ENCODE data around the gene OXLD1. TPM values are rescaled to one million over a fixed set of nuclear protein-coding genes. Genes with fewer than 3 reads are reported as not detected.
A peak's percentile ranks its signal among the peaks of the same experiment; 100 is the strongest.

OXLD1 gene
- 52.8 and 57.8 TPM in 2 replicates for total RNA-seq

- Mint-ChIP-seq H3K27ac (peak within 1 kb of the TSS; percentile 97), H3K4me3 (peak within 1 kb of the TSS; percentile 93), H3K27me3 (no peaks in the 10 kb centered on the region), H3K4me1 (peaks cover 33% of the 10 kb centered on the region), H3K9me3 (no peaks in the 10 kb centered on the region), H3K36me3 (ENCODE audit: low read depth) (peaks cover 48% of the 10 kb centered on the region)
- intact Hi-C loops (cut with micrococcal nuclease) = loop anchor here (1.0 kb wide), 2 partner anchors 17 to 29 kb away; partner anchors contain the start of genes ARL16, NPLOC4 and TSPAN10
- peak; percentile 98 for DNase-seq
Measured at GRCh38 chr17:81666342-81667191, at the start of gene OXLD1, which contains the start of gene CCDC137. Gene OXLD1 (minus strand): TSS chr17:81666605. CDS start chr17:81666577, 28 bp downstream. Gene CCDC137 (plus strand): TSS chr17:81666737. CDS start chr17:81666767, 30 bp downstream.

GRCh38 chr17:81715107-81715871, 48.9 kb upstream of the OXLD1 start:
- Mint-ChIP-seq H3K27ac (no peak overlapping the region), H3K9me3 (no peaks in the 10 kb centered on the region), H3K27me3 (no peaks in the 10 kb centered on the region), H3K36me3 (ENCODE audit: low read depth) (peaks cover 2% of the 10 kb centered on the region), H3K4me3 (no peak overlapping the region), H3K4me1 (peaks cover 12% of the 10 kb centered on the region)
- DNase-seq = no peak
- intact Hi-C loops (cut with micrococcal nuclease) = no loop called here

- DNase-seq = no peak
- H3K36me3 Mint-ChIP-seq (ENCODE audit: low read depth) = peaks cover 2% of the 10 kb centered on the region
- peaks cover 14% of the 10 kb centered on the region for H3K4me1 Mint-ChIP-seq
- peak overlapping the region; percentile 17 for H3K4me3 Mint-ChIP-seq
- no peaks in the 10 kb centered on the region for H3K27me3 Mint-ChIP-seq
- intact Hi-C loops (cut with micrococcal nuclease) = no loop called here
- H3K9me3 Mint-ChIP-seq = no peaks in the 10 kb centered on the region
- peak overlapping the region; percentile 17 for H3K27ac Mint-ChIP-seq
Measured at GRCh38 chr17:81714412-81715106, 48.2 kb upstream of the OXLD1 start.

GRCh38 chr17:81713556-81714411, 47.4 kb upstream of the OXLD1 start:
- no peak for DNase-seq
- Mint-ChIP-seq H3K36me3 (ENCODE audit: low read depth) (peaks cover 5% of the 10 kb centered on the region), H3K4me3 (peak overlapping the region; percentile 91), H3K4me1 (peaks cover 14% of the 10 kb centered on the region), H3K9me3 (no peaks in the 10 kb centered on the region), H3K27me3 (no peaks in the 10 kb centered on the region), H3K27ac (no peak overlapping the region)
- intact Hi-C loops (cut with micrococcal nuclease) = no loop called here

- Mint-ChIP-seq H3K36me3 (ENCODE audit: low read depth) (peaks cover 8% of the 10 kb centered on the region), H3K4me1 (peaks cover 14% of the 10 kb centered on the region), H3K9me3 (no peaks in the 10 kb centered on the region), H3K4me3 (peak overlapping the region; percentile 91), H3K27me3 (no peaks in the 10 kb centered on the region), H3K27ac (peak overlapping the region; percentile 82)
- DNase-seq = no peak
- intact Hi-C loops (cut with micrococcal nuclease) = no loop called here
Measured at GRCh38 chr17:81713004-81713555, 46.7 kb upstream of the OXLD1 start.

GRCh38 chr17:81712468-81713003, 46.1 kb upstream of the OXLD1 start:
- peaks cover 14% of the 10 kb centered on the region for H3K4me1 Mint-ChIP-seq
- intact Hi-C loops (cut with micrococcal nuclease) = no loop called here

GRCh38 chr17:81711814-81712467, 45.5 kb upstream of the OXLD1 start, which contains the start of gene SLC25A10:
Gene SLC25A10 (plus strand): TSS chr17:81712284. CDS start chr17:81712427, 143 bp downstream.
- no peaks in the 10 kb centered on the region for H3K9me3 Mint-ChIP-seq
- peak within 1 kb of the TSS; percentile 89 for H3K27ac Mint-ChIP-seq
- intact Hi-C loops (cut with micrococcal nuclease) = loop anchor here (1.0 to 2.0 kb wide), 2 partner anchors 9 to 29 kb away; partner anchors contain the start of genes ARL16 and MRPL12
- H3K36me3 Mint-ChIP-seq (ENCODE audit: low read depth) = peaks cover 11% of the 10 kb centered on the region
- H3K4me1 Mint-ChIP-seq = peaks cover 14% of the 10 kb centered on the region
- H3K27me3 Mint-ChIP-seq = no peaks in the 10 kb centered on the region
- DNase-seq = peak; percentile 95
- H3K4me3 Mint-ChIP-seq = peak within 1 kb of the TSS; percentile 91

More at GRCh38 chr17:81712468-81713003, 46.1 kb upstream of the OXLD1 start:
- peak overlapping the region; percentile 82 for H3K27ac Mint-ChIP-seq
- DNase-seq = no peak
- H3K36me3 Mint-ChIP-seq (ENCODE audit: low read depth) = peaks cover 8% of the 10 kb centered on the region
- no peaks in the 10 kb centered on the region for H3K27me3 Mint-ChIP-seq
- H3K9me3 Mint-ChIP-seq = no peaks in the 10 kb centered on the region
- peak overlapping the region; percentile 91 for H3K4me3 Mint-ChIP-seq

- H3K27me3 Mint-ChIP-seq = no peaks in the 10 kb centered on the region
- peak overlapping the region; percentile 82 for H3K4me3 Mint-ChIP-seq
- H3K4me1 Mint-ChIP-seq = peaks cover 17% of the 10 kb centered on the region
- no peak for DNase-seq
- intact Hi-C loops (cut with micrococcal nuclease) = loop anchor here (1.0 to 2.0 kb wide), 2 partner anchors 7 to 28 kb away; partner anchors contain the start of genes ARL16 and MRPL12
- H3K36me3 Mint-ChIP-seq (ENCODE audit: low read depth) = peaks cover 24% of the 10 kb centered on the region
- peak overlapping the region; percentile 51 for H3K27ac Mint-ChIP-seq
- no peaks in the 10 kb centered on the region for H3K9me3 Mint-ChIP-seq
Measured at GRCh38 chr17:81710514-81711308, 44.3 kb upstream of the OXLD1 start.

- no peaks in the 10 kb centered on the region for H3K27me3 Mint-ChIP-seq
- peaks cover 41% of the 10 kb centered on the region for H3K36me3 Mint-ChIP-seq (ENCODE audit: low read depth)
- H3K9me3 Mint-ChIP-seq = no peaks in the 10 kb centered on the region
- intact Hi-C loops (cut with micrococcal nuclease) = no loop called here
- peak overlapping the region; percentile 51 for H3K27ac Mint-ChIP-seq
- DNase-seq = peak; percentile 56
- peaks cover 20% of the 10 kb centered on the region for H3K4me1 Mint-ChIP-seq
- H3K4me3 Mint-ChIP-seq = no peak overlapping the region
Measured at GRCh38 chr17:81708739-81709185, 42.4 kb upstream of the OXLD1 start.

GRCh38 chr17:81707725-81708646, 41.6 kb upstream of the OXLD1 start:
- Mint-ChIP-seq H3K4me3 (no peak overlapping the region), H3K27me3 (no peaks in the 10 kb centered on the region), H3K9me3 (no peaks in the 10 kb centered on the region), H3K36me3 (ENCODE audit: low read depth) (peaks cover 41% of the 10 kb centered on the region), H3K27ac (no peak overlapping the region), H3K4me1 (peaks cover 20% of the 10 kb centered on the region)
- intact Hi-C loops (cut with micrococcal nuclease) = no loop called here
- DNase-seq = peak; percentile 56

Data from activated CD4-positive, alpha-beta T cell treated with anti-CD3 and anti-CD28 coated beads, Interleukin-2, amount 10 ng/mL, durations not matched to agents 24 days and 14 days (primary cell).